DOHH2 (cell line): ENCODE measurements around the gene RABEP1.

Experiments used
- H3F3A ChIP-seq: fragments of 200-600 bp; sonication (generic), shearing (Covaris generic); 2 replicates; pipeline ENCODE4 v1.6.0; 2016; ENCODE audit warnings: antibody characterized with exemption, mild to moderate bottlenecking; ENCODE audit not compliant: control insufficient read depth, insufficient read depth
- H3K27ac ChIP-seq: fragments of 200-600 bp; sonication (generic); 2 replicates; pipeline ENCODE4 v1.5.1; 2014; ENCODE audit warnings: low read depth, mild to moderate bottlenecking, low read length, moderate library complexity
- H3K27me3 ChIP-seq: fragments of 200-600 bp; sonication (generic); 2 replicates; pipeline ENCODE4 v1.6.1; 2014; ENCODE audit warnings: mild to moderate bottlenecking, low read length, mixed read lengths; ENCODE audit not compliant: control insufficient read depth
- H3K36me3 ChIP-seq: fragments of 200-600 bp; sonication (generic); 2 replicates; pipeline ENCODE4 v1.6.1; 2014; ENCODE audit warnings: mild to moderate bottlenecking, low read length, moderate library complexity, mixed read lengths; ENCODE audit not compliant: control insufficient read depth
- H3K4me1 ChIP-seq: fragments of 200-600 bp; sonication (generic); 2 replicates; pipeline ENCODE4 v1.6.1; 2014; ENCODE audit warnings: mild to moderate bottlenecking, low read length, mixed read lengths; ENCODE audit not compliant: control insufficient read depth
- H3K4me2 ChIP-seq: fragments of 200-600 bp; sonication (generic); 2 replicates; pipeline ENCODE4 v1.6.0; 2014; ENCODE audit warnings: mild to moderate bottlenecking, low read length, moderate library complexity
- H3K4me3 ChIP-seq: fragments of 200-600 bp; sonication (generic); 2 replicates; pipeline ENCODE4 v1.5.1; 2014; ENCODE audit warnings: mild to moderate bottlenecking, low read length, mixed read lengths
- H3K79me2 ChIP-seq: fragments of 200-600 bp; sonication (generic); 2 replicates; pipeline ENCODE4 v1.6.1; 2014; ENCODE audit warnings: mild to moderate bottlenecking, low read length, mixed read lengths; ENCODE audit not compliant: control insufficient read depth
- H3K9me2 ChIP-seq: fragments of 200-600 bp; sonication (generic); replicated peaks from 2 replicates; pipeline ENCODE4 v1.6.1; 2014; ENCODE audit warnings: mild to moderate bottlenecking, low read length, mixed read lengths; ENCODE audit not compliant: control insufficient read depth
- H3K9me3 ChIP-seq: fragments of 200-600 bp; sonication (generic); 2 replicates; pipeline ENCODE4 v1.6.1; 2014; ENCODE audit warnings: antibody characterized with exemption, low read length, mixed read lengths; ENCODE audit not compliant: control insufficient read depth, insufficient read depth
- H4K20me1 ChIP-seq: fragments of 200-600 bp; sonication (generic); 2 replicates; pipeline ENCODE4 v1.6.0; 2014; ENCODE audit warnings: low read depth, mild to moderate bottlenecking, antibody characterized with exemption, low read length, moderate library complexity; ENCODE audit not compliant: control insufficient read depth, insufficient read depth
- CTCF ChIP-seq: fragments of 200-600 bp; sonication (generic); IDR thresholded peaks from one replicate; pipeline ENCODE4 v1.5.1; 2014; ENCODE audit warnings: antibody characterized with exemption, mild to moderate bottlenecking, low read depth, low read length; ENCODE audit not compliant: poor library complexity, severe bottlenecking
- EZH2phosphoT487 ChIP-seq: fragments of 200-600 bp; sonication (generic); IDR thresholded peaks from 2 replicates; pipeline ENCODE4 v1.6.1; 2017; ENCODE audit warnings: borderline replicate concordance, mild to moderate bottlenecking, antibody characterized with exemption, low read length, moderate library complexity, mixed read lengths

Gene RABEP1

GRCh38 chr17:5263441-5263840 is 18.6 kb upstream of the RABEP1 start:
- no peak for TF ChIP-seq EZH2phosphoT487
- TF ChIP-seq CTCF, result no peak
- Histone ChIP-seq H4K20me1 (no peaks in the 10 kb centered on the region), H3K4me2 (no peak overlapping the region), H3K27me3 (no peaks in the 10 kb centered on the region), H3K4me1 (no peaks in the 10 kb centered on the region), H3K27ac (no peak overlapping the region), H3K9me3 (no peaks in the 10 kb centered on the region), H3K9me2 (no peaks in the 10 kb centered on the region), H3K79me2 (no peaks in the 10 kb centered on the region), H3F3A (no peaks in the 10 kb centered on the region), H3K36me3 (no peaks in the 10 kb centered on the region), H3K4me3 (no peak overlapping the region)

GRCh38 chr17:5264893-5265292 is 17.2 kb upstream of the RABEP1 start:
- Histone ChIP-seq H3F3A (no peaks in the 10 kb centered on the region; the same call in 1 of the 2 replicates), H3K27ac (no peak overlapping the region), H3K79me2 (no peaks in the 10 kb centered on the region), H3K9me2 (no peaks in the 10 kb centered on the region), H3K27me3 (peaks cover 3% of the 10 kb centered on the region; the same call in 1 of the 2 replicates), H3K36me3 (no peaks in the 10 kb centered on the region), H3K9me3 (no peaks in the 10 kb centered on the region), H3K4me3 (no peak overlapping the region), H3K4me1 (no peaks in the 10 kb centered on the region), H4K20me1 (no peaks in the 10 kb centered on the region), H3K4me2 (no peak overlapping the region)
- no peak for TF ChIP-seq CTCF
- TF ChIP-seq EZH2phosphoT487, result no peak

- H3K4me1 ChIP-seq, result no peaks in the 10 kb centered on the region
- H3K79me2 ChIP-seq, result no peaks in the 10 kb centered on the region
- H3K4me3 ChIP-seq, result no peak overlapping the region
- H3K9me2 ChIP-seq, result no peaks in the 10 kb centered on the region
- no peak overlapping the region for H3K4me2 ChIP-seq
- H3K9me3 ChIP-seq, result no peaks in the 10 kb centered on the region
- H3K27me3 ChIP-seq, result peaks cover 3% of the 10 kb centered on the region; the same call in 1 of the 2 replicates
- no peak for TF ChIP-seq EZH2phosphoT487
- no peak for TF ChIP-seq CTCF
- no peaks in the 10 kb centered on the region for H4K20me1 ChIP-seq
- H3F3A ChIP-seq, result no peaks in the 10 kb centered on the region; the same call in 1 of the 2 replicates
- no peaks in the 10 kb centered on the region for H3K36me3 ChIP-seq
- no peak overlapping the region for H3K27ac ChIP-seq
Observed at GRCh38 chr17:5269241-5269960, 12.7 kb upstream of the RABEP1 start.
